Panc1 (cell line): ENCODE data around the gene EXT2. TPM values are rescaled to one million over a fixed set of nuclear protein-coding genes. Genes with fewer than 3 reads are reported as not detected.

Source experiments
- ATAC-seq: fragments of 200-7000 bp; cut with Tn5 transposase; 2 replicates; pipeline ENCODE4 v1.9.1; 2020; ENCODE audit warnings: mild to moderate bottlenecking, moderate library complexity
- BruUV-seq: library from RNA; stranded (reverse); fragments of 400-500 nt; replicated peaks from 2 replicates; lab custom pipeline; 2021; lab: Mats Ljungman, UMichigan
- CTCF ChIA-PET: fragments of 300-600 bp; sonication (Branson Sonifier 250); formaldehyde crosslinking; loops from one replicate; lab custom pipeline; 2022; ENCODE audit warnings: antibody characterized with exemption; lab: Charles Lee
- POLR2A ChIA-PET: fragments of 300-600 bp; sonication (Branson Sonifier 250); formaldehyde crosslinking; loops from one replicate; lab custom pipeline; 2022; ENCODE audit warnings: antibody characterized with exemption; lab: Charles Lee
- DNase-seq: peaks from one replicate; pipeline ENCODE4 v3.0.0-alpha.2; 2010; ENCODE audit warnings: low read depth, low spot score
- H3K27ac ChIP-seq: 2 replicates; pipeline ENCODE4 v1.5.1; 2011; ENCODE audit warnings: mild to moderate bottlenecking, low read length, inconsistent platforms
- H3K27me3 ChIP-seq: fragments of 200-500 bp; sonication (Bioruptor generic); 2 replicates; pipeline ENCODE4 v1.6.0; 2014; ENCODE audit warnings: low read length, inconsistent platforms; ENCODE audit not compliant: control insufficient read depth, insufficient read depth
- H3K36me3 ChIP-seq: fragments of 200-500 bp; sonication (Bioruptor generic); 2 replicates; pipeline ENCODE4 v1.5.1; 2014; ENCODE audit warnings: inconsistent platforms, mild to moderate bottlenecking, low read length, moderate library complexity; ENCODE audit not compliant: control insufficient read depth, insufficient read depth
- H3K4me1 ChIP-seq: 2 replicates; pipeline ENCODE4 v1.5.1; 2011; ENCODE audit warnings: inconsistent platforms, mild to moderate bottlenecking, low read length, moderate library complexity; ENCODE audit not compliant: control insufficient read depth, insufficient read depth
- H3K4me3 ChIP-seq, 2 experiments: 2 replicates each; pipeline ENCODE4 v1.5.1; 2011 to 2012; ENCODE audit warnings: low read depth in 2 of 2, low read length in 2 of 2, mild to moderate bottlenecking in 2 of 2, inconsistent platforms in 1 of 2, moderate library complexity in 1 of 2
- H3K9me3 ChIP-seq: fragments of 200-500 bp; sonication (Bioruptor generic); 2 replicates; pipeline ENCODE4 v1.5.1; 2014; ENCODE audit warnings: low read depth, mild to moderate bottlenecking, inconsistent platforms, low read length, moderate library complexity; ENCODE audit not compliant: control insufficient read depth, insufficient read depth
- POLR2AphosphoS5 ChIP-seq: IDR thresholded peaks from 2 replicates; pipeline ENCODE4 v1.6.1; 2012; ENCODE audit warnings: mild to moderate bottlenecking, low read depth, low read length, moderate library complexity
- REST ChIP-seq, 2 experiments: IDR thresholded peaks; 2 replicates each; pipeline ENCODE4 v1.6.1; 2011 to 2012; ENCODE audit warnings: low read depth in 2 of 2, control low read depth in 1 of 2, low read length in 1 of 2, mild to moderate bottlenecking in 1 of 2, moderate library complexity in 1 of 2; ENCODE audit not compliant: insufficient read depth in 1 of 2
- SIN3A ChIP-seq: IDR thresholded peaks from 2 replicates; pipeline ENCODE4 v1.6.1; 2012; ENCODE audit warnings: low read depth, mild to moderate bottlenecking, low read length, moderate library complexity, borderline replicate concordance; ENCODE audit not compliant: insufficient read depth
- TCF7L2 ChIP-seq: IDR thresholded peaks from 2 replicates; pipeline ENCODE4 v1.6.1; 2011; ENCODE audit warnings: mild to moderate bottlenecking, low read depth, low read length, inconsistent platforms
- in situ Hi-C: cut with HindIII; loops from 2 replicates; pipeline ENCODE4 v1.10.0; 2016; ENCODE audit warnings: low sequenced_read_pairs, low pct_unique_long_range_greater_than_20kb
- intact Hi-C: fragments of 100-400 bp; cut with micrococcal nuclease; formaldehyde crosslinking; loops from one replicate; pipeline ENCODE4 v1.10.0; 2022; ENCODE audit not compliant: unreplicated experiment
- total RNA-seq: library from RNA; stranded (reverse); gene quantifications from one replicate; pipeline ENCODE4 v1.2.1, GENCODE V29; 2021; ENCODE audit not compliant: unreplicated experiment
- TF ChIP-seq, protein P1 (sequence below): fragments of 450-650 bp; IDR thresholded peaks from 2 replicates; pipeline ENCODE4 v1.5.1; 2017; ENCODE audit warnings: mild to moderate bottlenecking

EXT2 gene
- total RNA-seq, 1 experiment from 2014 or later, result 57.5 TPM

DNA sequence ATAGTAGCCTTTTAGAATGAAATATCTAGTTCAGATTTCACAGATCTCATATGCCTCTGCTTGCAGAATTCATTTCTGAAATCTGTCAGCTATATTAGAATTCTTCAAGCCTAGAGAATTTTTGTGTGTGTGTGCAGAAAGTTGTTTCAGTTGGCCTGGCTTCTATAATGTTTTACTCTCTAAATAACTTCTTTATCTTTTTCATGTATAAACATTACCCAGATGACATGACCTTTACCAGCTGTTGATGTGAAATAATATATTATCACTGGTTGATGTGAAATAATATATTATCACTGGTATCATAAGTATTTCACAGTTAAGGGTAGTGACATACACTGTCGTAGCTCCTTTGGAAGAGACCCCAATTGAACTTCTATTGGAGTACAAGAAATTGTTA is 141.7 kb downstream of the EXT2 start:
- in situ Hi-C loops, result no loop called here
- POLR2A ChIA-PET, result no interaction called here

GRCh38 chr11:44241851-44242250 is 146.4 kb downstream of the EXT2 start:
- CTCF ChIA-PET, result no interaction called here
- no TSS peak for BruUV-seq
- ATAC-seq, result no peak
- Histone ChIP-seq H3K9me3 (no peaks in the 10 kb centered on the region), H3K27ac (no peak overlapping the region), H3K27me3 (no peaks in the 10 kb centered on the region), H3K36me3 (no peaks in the 10 kb centered on the region), H3K4me3 (no peak overlapping the region), H3K4me1 (peaks cover 13% of the 10 kb centered on the region)
- DNase-seq, result no peak
- intact Hi-C loops, result no loop called here
- in situ Hi-C loops, result no loop called here
- no peak for TF ChIP-seq SIN3A
- TF ChIP-seq TCF7L2, result no peak
- TF ChIP-seq, protein P1, sequence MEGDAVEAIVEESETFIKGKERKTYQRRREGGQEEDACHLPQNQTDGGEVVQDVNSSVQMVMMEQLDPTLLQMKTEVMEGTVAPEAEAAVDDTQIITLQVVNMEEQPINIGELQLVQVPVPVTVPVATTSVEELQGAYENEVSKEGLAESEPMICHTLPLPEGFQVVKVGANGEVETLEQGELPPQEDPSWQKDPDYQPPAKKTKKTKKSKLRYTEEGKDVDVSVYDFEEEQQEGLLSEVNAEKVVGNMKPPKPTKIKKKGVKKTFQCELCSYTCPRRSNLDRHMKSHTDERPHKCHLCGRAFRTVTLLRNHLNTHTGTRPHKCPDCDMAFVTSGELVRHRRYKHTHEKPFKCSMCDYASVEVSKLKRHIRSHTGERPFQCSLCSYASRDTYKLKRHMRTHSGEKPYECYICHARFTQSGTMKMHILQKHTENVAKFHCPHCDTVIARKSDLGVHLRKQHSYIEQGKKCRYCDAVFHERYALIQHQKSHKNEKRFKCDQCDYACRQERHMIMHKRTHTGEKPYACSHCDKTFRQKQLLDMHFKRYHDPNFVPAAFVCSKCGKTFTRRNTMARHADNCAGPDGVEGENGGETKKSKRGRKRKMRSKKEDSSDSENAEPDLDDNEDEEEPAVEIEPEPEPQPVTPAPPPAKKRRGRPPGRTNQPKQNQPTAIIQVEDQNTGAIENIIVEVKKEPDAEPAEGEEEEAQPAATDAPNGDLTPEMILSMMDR, result no peak
- TF ChIP-seq REST (IDR thresholded peaks at IDR 0.05; ENCODE audit: insufficient read depth in 1 of 2, low read depth in 2 of 2, low read length in 1 of 2), result no peak
- no peak for TF ChIP-seq POLR2AphosphoS5
- POLR2A ChIA-PET, result no interaction called here

More for the DNA sequence above, 141.7 kb downstream of the EXT2 start:
- intact Hi-C loops, result no loop called here
- Histone ChIP-seq H3K4me1 (no peaks in the 10 kb centered on the region), H3K27ac (no peak overlapping the region), H3K9me3 (no peaks in the 10 kb centered on the region), H3K27me3 (no peaks in the 10 kb centered on the region), H3K36me3 (no peaks in the 10 kb centered on the region), H3K4me3 (no peak overlapping the region)
- ATAC-seq (no peak), DNase-seq (no peak)
- no TSS peak for BruUV-seq
- CTCF ChIA-PET, result no interaction called here
- TF ChIP-seq REST (IDR thresholded peaks at IDR 0.05; ENCODE audit: insufficient read depth in 1 of 2, low read depth in 2 of 2, low read length in 1 of 2) (no peak), POLR2AphosphoS5 (no peak), SIN3A (no peak), TCF7L2 (no peak)
- TF ChIP-seq, protein P1, result no peak
